WERI-Rb-1 (cell line): Measurements from ENCODE around the gene EFEMP1.
A peak's percentile ranks its signal among the peaks of the same experiment; 100 is the strongest.

Experiments used
- DNase-seq: peaks from one replicate; pipeline ENCODE4 v3.0.0-alpha.2; 2020
- H3K27ac ChIP-seq: fragments of 250-450 bp; sonication (Bioruptor Pico); 2 replicates; pipeline ENCODE4 v1.5.1; 2020; ENCODE audit warnings: mild to moderate bottlenecking, moderate library complexity
- H3K27me3 ChIP-seq: fragments of 250-450 bp; sonication (Bioruptor Pico); 2 replicates; pipeline ENCODE4 v1.5.1; 2021; ENCODE audit warnings: mild to moderate bottlenecking, low read depth, moderate library complexity; ENCODE audit not compliant: insufficient read depth, severe bottlenecking
- H3K36me3 ChIP-seq: fragments of 250-450 bp; sonication (Bioruptor Pico); 2 replicates; pipeline ENCODE4 v1.5.1; 2020; ENCODE audit warnings: mild to moderate bottlenecking, moderate library complexity
- H3K4me3 ChIP-seq: 2 replicates; pipeline ENCODE4 v1.5.1; 2011; ENCODE audit warnings: low read depth, mild to moderate bottlenecking, control low read depth, low read length
- H3K9me3 ChIP-seq: fragments of 250-450 bp; sonication (Bioruptor Pico); 2 replicates; pipeline ENCODE4 v1.5.1; 2021; ENCODE audit warnings: mild to moderate bottlenecking, moderate library complexity; ENCODE audit not compliant: severe bottlenecking
- CTCF ChIP-seq: IDR thresholded peaks from 2 replicates; pipeline ENCODE4 v1.5.1; 2011; ENCODE audit warnings: low read depth, mild to moderate bottlenecking, control low read depth, inconsistent platforms, low read length

The EFEMP1 gene

DNA sequence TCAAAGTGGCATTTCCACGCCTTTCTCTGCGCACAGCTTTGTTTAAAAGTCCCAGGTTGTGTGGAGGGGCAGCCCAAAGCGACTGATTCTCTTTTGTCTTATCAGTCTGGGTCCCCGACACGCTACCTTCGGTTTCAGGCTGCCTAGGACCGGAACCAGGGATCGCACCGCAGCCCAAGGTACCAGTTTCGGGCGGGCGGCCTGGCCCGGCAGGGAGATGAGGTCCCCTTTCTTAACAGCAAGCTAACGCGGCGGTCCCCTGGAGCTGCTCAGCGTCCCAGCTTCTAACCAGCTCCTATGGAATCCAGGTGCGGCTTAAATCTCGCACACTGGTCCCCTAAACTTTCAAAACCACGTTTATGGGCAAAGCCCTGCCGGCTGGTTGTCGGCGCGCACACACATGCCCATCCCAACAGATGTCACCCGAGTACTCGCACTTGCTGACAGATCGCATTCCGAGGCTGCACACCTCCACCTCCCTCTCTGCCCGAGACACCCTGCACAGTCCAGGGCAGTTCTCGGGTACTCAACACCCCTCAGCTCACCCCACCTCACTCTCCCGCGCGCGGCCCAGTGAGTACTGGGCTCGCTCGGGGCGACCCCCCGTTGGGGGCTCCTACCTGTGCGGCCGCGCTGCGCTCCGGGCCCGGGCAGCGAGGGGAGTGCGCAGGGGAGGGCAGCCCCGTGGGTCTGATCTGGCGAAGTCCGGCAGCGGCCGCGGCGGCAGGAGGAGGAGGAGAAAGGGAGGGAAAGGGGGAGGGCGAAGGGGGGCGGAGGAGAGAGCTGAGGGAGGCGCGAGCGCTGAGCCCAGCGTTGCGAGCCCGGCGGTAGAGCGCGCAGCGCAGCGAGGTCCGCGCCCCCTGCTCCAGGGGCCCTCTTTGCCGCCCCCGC is at the start of gene EFEMP1:
Gene EFEMP1 (minus strand): TSS at position 692 of the 891 bp plus-strand sequence. CDS start 1,342 bp downstream, outside the sequence.
- peak; percentile 82 for DNase-seq
- H3K27ac ChIP-seq: no peak within 1 kb of the TSS
- peak within 1 kb of the TSS; percentile 46 for H3K4me3 ChIP-seq
- 0 out of 2 replicates have a peak, but pooled peaks have one; percentile 19 for TF ChIP-seq CTCF
- no peaks in the 10 kb centered on the region for H3K9me3 ChIP-seq
- H3K36me3 ChIP-seq: no peaks in the 10 kb centered on the region
- peaks cover 13% of the 10 kb centered on the region for H3K27me3 ChIP-seq

- no peak for DNase-seq
- no peak overlapping the region for H3K27ac ChIP-seq
- H3K4me3 ChIP-seq: no peak overlapping the region
- H3K36me3 ChIP-seq: no peaks in the 10 kb centered on the region
- H3K9me3 ChIP-seq: no peaks in the 10 kb centered on the region
- TF ChIP-seq CTCF: no peak
- no peaks in the 10 kb centered on the region for H3K27me3 ChIP-seq
These were observed 46.9 kb upstream of the EFEMP1 start for GRCh38 chr2:55970500-55970899.

- Histone ChIP-seq H3K4me3 (no peak overlapping the region), H3K36me3 (no peaks in the 10 kb centered on the region), H3K9me3 (no peaks in the 10 kb centered on the region), H3K27me3 (no peaks in the 10 kb centered on the region), H3K27ac (no peak overlapping the region)
- TF ChIP-seq CTCF: no peak
- DNase-seq: no peak
These were observed 45.4 kb upstream of the EFEMP1 start for GRCh38 chr2:55968941-55969340.

GRCh38 chr2:55966401-55967118 is 43.0 kb upstream of the EFEMP1 start:
- Histone ChIP-seq H3K36me3 (no peaks in the 10 kb centered on the region), H3K27ac (no peak overlapping the region)
- peak; percentile 31; the same call in 1 of the 2 replicates for TF ChIP-seq CTCF

DNA sequence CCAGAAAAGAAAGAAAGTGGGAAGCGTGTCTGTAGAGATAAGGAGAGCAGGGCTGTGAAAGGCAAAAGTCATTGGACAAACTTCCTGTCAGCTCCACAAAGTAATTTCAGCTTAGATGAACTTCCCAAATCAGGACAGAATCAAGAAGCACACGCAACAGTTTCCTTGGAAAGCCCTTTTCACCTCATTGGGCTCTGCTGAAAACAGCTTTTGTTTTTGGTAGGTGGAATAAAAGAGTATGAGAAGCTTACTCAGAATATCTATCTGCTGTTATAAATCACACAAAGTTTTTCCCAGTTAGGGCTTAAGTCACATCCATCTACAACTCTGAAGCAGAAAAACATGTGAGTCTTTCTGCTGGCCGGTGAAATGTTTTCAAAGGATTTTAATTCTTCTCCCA is 42.4 kb upstream of the EFEMP1 start:
- H3K9me3 ChIP-seq: no peaks in the 10 kb centered on the region
- no peak overlapping the region for H3K27ac ChIP-seq

More at GRCh38 chr2:55966401-55967118, 43.0 kb upstream of the EFEMP1 start:
- peak; percentile 64 for DNase-seq
- H3K9me3 ChIP-seq: no peaks in the 10 kb centered on the region
- H3K27me3 ChIP-seq: no peaks in the 10 kb centered on the region
- H3K4me3 ChIP-seq: no peak overlapping the region

More for the DNA sequence above, 42.4 kb upstream of the EFEMP1 start:
- no peak overlapping the region for H3K4me3 ChIP-seq
- no peak for TF ChIP-seq CTCF
- H3K36me3 ChIP-seq: no peaks in the 10 kb centered on the region
- no peaks in the 10 kb centered on the region for H3K27me3 ChIP-seq
- DNase-seq: no peak
